Esophagus muscularis mucosa (tissue), 4 donors: Measurements from ENCODE around the gene MRPS27.

Experiments used
- CTCF ChIP-seq, 3 experiments: fragments of 200-600 bp in 2 of 3; fragments of 450-650 bp in 1 of 3; sonication (generic) in 2 of 3; IDR thresholded peaks; one replicate each; pipeline ENCODE4 v1.5.1; 2017 to 2019; ENCODE audit warnings: antibody characterized with exemption in 3 of 3, mild to moderate bottlenecking in 2 of 3, moderate library complexity in 1 of 3
- EP300 ChIP-seq: sonication (generic); formaldehyde crosslinking; IDR thresholded peaks from one replicate; pipeline ENCODE4 v1.6.1; 2017; ENCODE audit warnings: antibody characterized with exemption
- POLR2A ChIP-seq: fragments of 450-650 bp; IDR thresholded peaks from one replicate; pipeline ENCODE4 v1.6.1; 2017; ENCODE audit warnings: antibody characterized with exemption, moderate library complexity, mild to moderate bottlenecking, low read depth
- POLR2AphosphoS5 ChIP-seq, 2 donors: sonication (generic); formaldehyde crosslinking; IDR thresholded peaks; one replicate each; pipeline ENCODE4 v1.6.1; 2017; ENCODE audit warnings: antibody characterized with exemption in 2 of 2

GRCh38 chr5:72202331-72202825, 117.7 kb downstream of the MRPS27 start:
- TF ChIP-seq POLR2AphosphoS5 (IDR thresholded peaks at IDR 0.05) (no peak), POLR2A (no peak), CTCF (IDR thresholded peaks at IDR 0.05) (no peak), EP300 (no peak)
